Lower leg skin (tissue), 4 donors: ENCODE measurements around the gene DENND1A. TPM values are rescaled to one million over a fixed set of nuclear protein-coding genes. Genes with fewer than 3 reads are reported as not detected.

Experiments used
- DNase-seq, 2 donors: peaks; one replicate each; pipeline ENCODE4 v3.0.0-alpha.2; 2019; ENCODE audit warnings: low spot score in 2 of 2
- H3K4me3 ChIP-seq: fragments of 200-600 bp; sonication (generic); 2 replicates; pipeline ENCODE4 v1.5.1; 2017; ENCODE audit warnings: mild to moderate bottlenecking, low read depth; ENCODE audit not compliant: poor library complexity, severe bottlenecking
- POLR2A ChIP-seq, 2 donors: fragments of 450-650 bp; IDR thresholded peaks; one replicate each; pipeline ENCODE4 v1.6.1; 2016 to 2017; ENCODE audit warnings: antibody characterized with exemption in 2 of 2, mild to moderate bottlenecking in 1 of 2, moderate library complexity in 1 of 2
- WGBS, 2 donors: methylation state at CpG; one replicate each; pipeline ENCODE4 v1.1.5; 2018; 5-methylcytosine and 5-hydroxymethylcytosine counted together
- intact Hi-C: fragments of 100-400 bp; cut with DNase I; formaldehyde crosslinking; loops from one replicate; pipeline ENCODE4 v1.15.0; 2023; ENCODE audit warnings: low total_unique reads
- total RNA-seq, 4 donors: library from RNA; depleted of rRNA; stranded (reverse); fragments of >200 nt; gene quantifications; one replicate each; pipeline ENCODE4 v1.1.0, GENCODE V29; 2016
- TF ChIP-seq, protein P1 (sequence below), 3 donors: fragments of 450-650 bp; IDR thresholded peaks; one replicate each; pipeline ENCODE4 v1.5.1; 2016; ENCODE audit warnings: antibody characterized with exemption in 3 of 3, mild to moderate bottlenecking in 3 of 3, moderate library complexity in 2 of 3

The DENND1A gene
- total RNA-seq, 4 donors from 2014 or later: 6.5 to 16.3 (median 12.3) TPM

DNA sequence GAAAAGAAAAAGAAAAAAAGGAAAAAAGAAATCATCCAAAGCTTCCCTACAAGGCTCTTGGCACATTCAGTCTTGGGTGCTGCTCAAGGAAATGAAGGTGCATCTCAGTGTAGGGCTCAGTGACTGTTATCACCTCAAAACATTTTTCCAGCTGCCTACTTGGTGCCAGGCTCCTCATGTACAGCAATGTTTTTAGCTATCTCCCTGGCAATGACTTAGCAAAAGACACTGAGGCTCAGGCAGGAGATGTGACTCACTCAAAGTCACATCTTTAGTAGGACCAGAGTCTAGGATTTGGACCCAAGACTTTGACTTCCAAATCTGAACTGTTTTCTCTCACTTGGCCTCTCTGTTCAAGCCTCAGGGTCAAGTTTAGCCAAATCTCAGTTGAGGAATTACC is 309.7 kb downstream of the DENND1A start:
- no peak for DNase-seq
- intact Hi-C loops: no loop called here
- TF ChIP-seq, protein P1, sequence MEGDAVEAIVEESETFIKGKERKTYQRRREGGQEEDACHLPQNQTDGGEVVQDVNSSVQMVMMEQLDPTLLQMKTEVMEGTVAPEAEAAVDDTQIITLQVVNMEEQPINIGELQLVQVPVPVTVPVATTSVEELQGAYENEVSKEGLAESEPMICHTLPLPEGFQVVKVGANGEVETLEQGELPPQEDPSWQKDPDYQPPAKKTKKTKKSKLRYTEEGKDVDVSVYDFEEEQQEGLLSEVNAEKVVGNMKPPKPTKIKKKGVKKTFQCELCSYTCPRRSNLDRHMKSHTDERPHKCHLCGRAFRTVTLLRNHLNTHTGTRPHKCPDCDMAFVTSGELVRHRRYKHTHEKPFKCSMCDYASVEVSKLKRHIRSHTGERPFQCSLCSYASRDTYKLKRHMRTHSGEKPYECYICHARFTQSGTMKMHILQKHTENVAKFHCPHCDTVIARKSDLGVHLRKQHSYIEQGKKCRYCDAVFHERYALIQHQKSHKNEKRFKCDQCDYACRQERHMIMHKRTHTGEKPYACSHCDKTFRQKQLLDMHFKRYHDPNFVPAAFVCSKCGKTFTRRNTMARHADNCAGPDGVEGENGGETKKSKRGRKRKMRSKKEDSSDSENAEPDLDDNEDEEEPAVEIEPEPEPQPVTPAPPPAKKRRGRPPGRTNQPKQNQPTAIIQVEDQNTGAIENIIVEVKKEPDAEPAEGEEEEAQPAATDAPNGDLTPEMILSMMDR (IDR thresholded peaks at IDR 0.05): no peak
- TF ChIP-seq POLR2A (IDR thresholded peaks at IDR 0.05): no peak
- no peak overlapping the region for H3K4me3 ChIP-seq

DNA sequence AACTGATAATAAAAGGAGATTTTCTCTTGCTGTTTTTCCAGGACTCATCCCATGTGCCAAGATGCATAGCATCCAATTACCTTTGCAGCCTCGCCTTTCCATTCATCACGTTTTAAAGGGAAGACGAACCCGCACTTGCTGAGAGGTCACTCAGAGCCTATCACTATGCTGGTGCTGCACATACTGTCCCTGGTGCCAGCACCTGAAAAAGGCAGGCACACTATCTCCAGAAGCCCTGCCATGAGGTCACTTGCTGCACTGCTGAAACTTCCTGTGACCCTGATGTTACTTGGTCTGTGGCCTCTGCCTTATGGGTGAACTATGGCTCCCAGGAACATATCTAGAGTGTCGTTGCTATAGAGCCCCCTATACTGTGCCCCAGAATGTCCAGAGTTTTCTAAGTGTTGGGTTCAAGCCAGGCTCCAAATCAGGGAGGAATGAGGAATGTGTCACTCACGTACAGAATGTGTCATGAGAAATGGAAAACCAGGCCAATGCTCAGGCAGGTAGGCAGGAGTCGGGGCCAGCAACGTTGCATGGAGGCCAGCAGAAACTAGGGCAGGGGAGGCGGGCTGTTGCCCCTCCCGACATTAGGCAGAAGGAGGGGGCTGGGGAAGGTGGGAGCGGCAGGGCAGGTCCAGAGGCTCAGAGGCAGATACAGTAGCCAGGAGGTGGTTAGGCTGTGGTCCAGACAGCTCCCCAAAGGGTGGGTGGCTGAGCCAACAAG is 311.8 kb downstream of the DENND1A start:
- intact Hi-C loops: no loop called here
- TF ChIP-seq POLR2A (IDR thresholded peaks at IDR 0.05): no peak
- TF ChIP-seq, protein P1 (IDR thresholded peaks at IDR 0.05): no peak
- H3K4me3 ChIP-seq: no peak overlapping the region
- WGBS, 2 donors: 84 to 87% methylated on average over 11 of the region's 11 CpGs
- no peak for DNase-seq

DNA sequence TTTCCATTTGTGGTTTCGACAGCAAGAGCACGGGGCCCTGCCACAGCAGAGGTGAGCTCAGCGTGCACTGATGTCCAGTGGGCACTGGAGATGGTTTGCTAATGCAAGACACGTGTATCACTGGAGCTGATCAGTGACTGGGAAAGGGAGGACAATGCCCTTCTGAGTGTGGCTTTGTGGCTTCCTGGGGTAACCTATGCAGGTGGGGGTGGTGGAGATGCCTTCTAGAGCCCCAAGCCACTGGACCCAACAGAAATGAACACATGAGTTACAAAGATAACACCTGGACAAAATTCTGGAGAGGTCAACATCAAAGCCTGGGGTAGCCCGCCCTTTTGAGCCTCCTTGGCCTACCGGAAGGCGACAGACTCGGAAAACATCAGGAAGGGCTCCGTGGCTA is 312.6 kb downstream of the DENND1A start:
- intact Hi-C loops: no loop called here
- H3K4me3 ChIP-seq: no peak overlapping the region
- 93 to 95% methylated on average over 9 of the region's 9 CpGs for WGBS, 2 donors
- TF ChIP-seq POLR2A (IDR thresholded peaks at IDR 0.05): no peak
- TF ChIP-seq, protein P1 (IDR thresholded peaks at IDR 0.05): no peak
- DNase-seq: no peak

DNA sequence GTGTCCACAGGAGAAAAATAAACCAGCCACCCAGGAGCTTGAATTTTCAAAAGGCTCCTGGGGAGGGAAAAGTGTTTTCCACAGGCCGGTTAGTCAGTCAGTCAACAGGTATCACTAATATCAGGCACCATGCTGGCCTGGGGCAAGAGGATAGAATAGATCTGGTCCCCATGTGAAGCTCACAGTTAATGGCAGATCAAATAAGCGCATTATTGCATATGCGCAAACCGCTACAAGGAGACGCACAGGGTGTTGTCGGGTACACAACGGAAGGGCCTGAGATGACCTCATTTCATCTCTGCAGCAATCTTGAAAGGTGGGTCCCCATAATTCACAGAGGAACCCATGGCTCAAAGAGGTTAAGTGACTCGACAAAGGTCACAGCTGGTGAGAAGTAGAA is 313.2 kb downstream of the DENND1A start:
- WGBS, 2 donors: 94 to 95% methylated on average over 8 of the region's 8 CpGs
- no peak overlapping the region for H3K4me3 ChIP-seq
- no peak for DNase-seq
- intact Hi-C loops: no loop called here
- TF ChIP-seq POLR2A (IDR thresholded peaks at IDR 0.05): no peak
- TF ChIP-seq, protein P1 (IDR thresholded peaks at IDR 0.05): no peak

DNA sequence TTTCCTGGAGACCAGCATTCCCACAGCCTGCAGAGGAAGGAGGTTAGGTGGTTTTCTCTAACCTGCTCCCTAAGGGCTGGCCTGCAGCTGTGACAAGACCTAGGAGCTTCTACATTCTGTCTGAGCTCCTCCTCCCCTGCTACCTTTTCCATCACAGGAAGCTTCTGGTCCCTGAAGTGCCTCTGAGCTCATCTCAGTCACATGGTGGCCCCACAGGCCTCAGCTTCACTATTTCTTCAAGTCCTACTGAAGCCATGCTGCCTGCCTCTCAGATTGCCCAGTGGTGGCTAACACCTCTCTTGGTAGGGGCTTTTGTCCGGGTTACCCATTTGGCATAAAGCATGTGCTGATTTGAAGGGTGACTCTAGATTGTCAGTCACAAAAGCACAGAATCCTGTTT is 314.5 kb downstream of the DENND1A start:
- intact Hi-C loops: no loop called here

More for the DNA sequence above, 314.5 kb downstream of the DENND1A start:
- no peak overlapping the region for H3K4me3 ChIP-seq
- WGBS, 2 donors: 93 to 100% methylated on average over 1 of the region's 1 CpG
- DNase-seq: no peak
- TF ChIP-seq, protein P1 (IDR thresholded peaks at IDR 0.05): no peak
- TF ChIP-seq POLR2A (IDR thresholded peaks at IDR 0.05): no peak
